ENCODE results near the gene CCDC106. TPM values are rescaled to one million over a fixed set of nuclear protein-coding genes. Genes with fewer than 3 reads are reported as not detected.

The CCDC106 gene
- 10.2 and 17.9 TPM in 2 replicates for total RNA-seq

GRCh38 chr19:55647732-55648584 lies at the start of gene CCDC106:
Gene CCDC106 (plus strand): TSS chr19:55648212. CDS start chr19:55649047, 835 bp downstream.
- peak within 1 kb of the TSS; percentile 88 for H3K4me3 ChIP-seq (ENCODE audit: low read depth, low read length)
- DNase-seq (ENCODE audit: low read depth), result no peak
- no peak for TF ChIP-seq CTCF (conservative IDR thresholded peaks at IDR 0.05; ENCODE audit: low read depth, low read length)

GRCh38 chr19:55598719-55599467 lies 49.1 kb upstream of the CCDC106 start:
- peak; percentile 90 for DNase-seq (ENCODE audit: low read depth)
- TF ChIP-seq CTCF (conservative IDR thresholded peaks at IDR 0.05; ENCODE audit: low read depth, low read length), result no peak
- peak overlapping the region; percentile 82 for H3K4me3 ChIP-seq (ENCODE audit: low read depth, low read length)

GRCh38 chr19:55599468-55599841 lies 48.6 kb upstream of the CCDC106 start, which contains the start of gene FIZ1:
Gene FIZ1 (minus strand): TSS chr19:55599517. CDS start chr19:55597865, 1,652 bp downstream.
- DNase-seq (ENCODE audit: low read depth), result peak; percentile 85
- peak within 1 kb of the TSS; percentile 82 for H3K4me3 ChIP-seq (ENCODE audit: low read depth, low read length)
- no peak for TF ChIP-seq CTCF (conservative IDR thresholded peaks at IDR 0.05; ENCODE audit: low read depth, low read length)

- peak within 1 kb of the TSS; percentile 82 for H3K4me3 ChIP-seq (ENCODE audit: low read depth, low read length)
- DNase-seq (ENCODE audit: low read depth), result no peak
- no peak for TF ChIP-seq CTCF (conservative IDR thresholded peaks at IDR 0.05; ENCODE audit: low read depth, low read length)
These were observed 48.0 kb upstream of the CCDC106 start, which contains the start of gene ZNF524 for GRCh38 chr19:55599842-55600661. Gene ZNF524 (plus strand): TSS chr19:55600288. CDS start chr19:55602113, 1,825 bp downstream.

- DNase-seq (ENCODE audit: low read depth), result no peak
- peak overlapping the region; percentile 82 for H3K4me3 ChIP-seq (ENCODE audit: low read depth, low read length)
- no peak for TF ChIP-seq CTCF (conservative IDR thresholded peaks at IDR 0.05; ENCODE audit: low read depth, low read length)
These were observed 47.4 kb upstream of the CCDC106 start for GRCh38 chr19:55600662-55601028.

GRCh38 chr19:55601084-55601483 lies 46.9 kb upstream of the CCDC106 start:
- DNase-seq (ENCODE audit: low read depth), result no peak
- no peak for TF ChIP-seq CTCF (conservative IDR thresholded peaks at IDR 0.05; ENCODE audit: low read depth, low read length)
- peak overlapping the region; percentile 82 for H3K4me3 ChIP-seq (ENCODE audit: low read depth, low read length)

All from epithelial cell of proximal tubule (primary cell).